Nephron progenitor cell (in vitro differentiated cells): ENCODE results near the gene NBEAL1.
"Not testable (repeated sequence)": the region's sequence is repeated elsewhere in the genome, so short reads cannot be mapped to it uniquely, and the experiment has no call there.

Source experiments
- DNase-seq: peaks from one replicate; pipeline ENCODE4 v3.0.0; 2021
- H3K27ac Mint-ChIP-seq: 2 replicates; pipeline ENCODE4 v1.8.0; 2021; ENCODE audit warnings: mild to moderate bottlenecking, moderate library complexity, mixed read lengths
- H3K27me3 Mint-ChIP-seq: 2 replicates; pipeline ENCODE4 v1.8.0; 2021; ENCODE audit warnings: mild to moderate bottlenecking, low read depth, mixed read lengths; ENCODE audit not compliant: poor library complexity
- H3K36me3 Mint-ChIP-seq: 2 replicates; pipeline ENCODE4 v1.8.0; 2021; ENCODE audit warnings: low read depth, mixed read lengths
- H3K4me1 Mint-ChIP-seq: 2 replicates; pipeline ENCODE4 v1.8.0; 2021; ENCODE audit warnings: mixed read lengths
- H3K4me3 Mint-ChIP-seq: 2 replicates; pipeline ENCODE4 v1.8.0; 2021; ENCODE audit warnings: mild to moderate bottlenecking, moderate library complexity, mixed read lengths
- H3K9me3 Mint-ChIP-seq: 2 replicates; pipeline ENCODE4 v1.8.0; 2021; ENCODE audit warnings: mild to moderate bottlenecking, moderate library complexity, mixed read lengths
- TF ChIP-seq, protein P1 (sequence below): fragments of 200-600 bp; sonication (generic); IDR thresholded peaks from 2 replicates; pipeline ENCODE4 v1.5.0; 2021; ENCODE audit warnings: antibody characterized with exemption

NBEAL1 gene

DNA sequence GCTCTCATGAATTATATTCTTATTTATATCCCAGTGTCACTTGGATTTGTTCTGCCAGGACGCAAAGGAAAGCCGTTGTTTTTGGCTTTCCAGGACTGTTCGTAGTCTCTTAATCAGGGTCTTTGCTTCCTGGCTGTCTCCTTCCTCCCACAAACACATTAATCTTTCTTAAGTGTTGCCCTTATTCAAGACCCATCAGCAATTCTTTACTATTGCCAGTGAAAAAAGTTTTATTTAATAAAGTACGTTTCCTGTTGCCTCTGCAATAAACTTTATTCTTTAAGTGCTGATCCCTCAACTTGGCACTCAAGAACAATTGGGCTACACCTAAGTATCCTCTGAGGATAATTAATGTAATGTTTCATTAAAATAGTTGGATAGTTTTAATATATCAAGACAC lies 155.8 kb downstream of the NBEAL1 start:
- no peak for DNase-seq
- peak overlapping the region; percentile 78 for H3K27ac Mint-ChIP-seq
- H3K9me3 Mint-ChIP-seq: no peaks in the 10 kb centered on the region
- TF ChIP-seq, protein P1, sequence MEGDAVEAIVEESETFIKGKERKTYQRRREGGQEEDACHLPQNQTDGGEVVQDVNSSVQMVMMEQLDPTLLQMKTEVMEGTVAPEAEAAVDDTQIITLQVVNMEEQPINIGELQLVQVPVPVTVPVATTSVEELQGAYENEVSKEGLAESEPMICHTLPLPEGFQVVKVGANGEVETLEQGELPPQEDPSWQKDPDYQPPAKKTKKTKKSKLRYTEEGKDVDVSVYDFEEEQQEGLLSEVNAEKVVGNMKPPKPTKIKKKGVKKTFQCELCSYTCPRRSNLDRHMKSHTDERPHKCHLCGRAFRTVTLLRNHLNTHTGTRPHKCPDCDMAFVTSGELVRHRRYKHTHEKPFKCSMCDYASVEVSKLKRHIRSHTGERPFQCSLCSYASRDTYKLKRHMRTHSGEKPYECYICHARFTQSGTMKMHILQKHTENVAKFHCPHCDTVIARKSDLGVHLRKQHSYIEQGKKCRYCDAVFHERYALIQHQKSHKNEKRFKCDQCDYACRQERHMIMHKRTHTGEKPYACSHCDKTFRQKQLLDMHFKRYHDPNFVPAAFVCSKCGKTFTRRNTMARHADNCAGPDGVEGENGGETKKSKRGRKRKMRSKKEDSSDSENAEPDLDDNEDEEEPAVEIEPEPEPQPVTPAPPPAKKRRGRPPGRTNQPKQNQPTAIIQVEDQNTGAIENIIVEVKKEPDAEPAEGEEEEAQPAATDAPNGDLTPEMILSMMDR: no peak
- H3K36me3 Mint-ChIP-seq: peaks cover 16% of the 10 kb centered on the region
- H3K4me3 Mint-ChIP-seq: no peak overlapping the region
- no peaks in the 10 kb centered on the region for H3K27me3 Mint-ChIP-seq
- no peaks in the 10 kb centered on the region for H3K4me1 Mint-ChIP-seq

DNA sequence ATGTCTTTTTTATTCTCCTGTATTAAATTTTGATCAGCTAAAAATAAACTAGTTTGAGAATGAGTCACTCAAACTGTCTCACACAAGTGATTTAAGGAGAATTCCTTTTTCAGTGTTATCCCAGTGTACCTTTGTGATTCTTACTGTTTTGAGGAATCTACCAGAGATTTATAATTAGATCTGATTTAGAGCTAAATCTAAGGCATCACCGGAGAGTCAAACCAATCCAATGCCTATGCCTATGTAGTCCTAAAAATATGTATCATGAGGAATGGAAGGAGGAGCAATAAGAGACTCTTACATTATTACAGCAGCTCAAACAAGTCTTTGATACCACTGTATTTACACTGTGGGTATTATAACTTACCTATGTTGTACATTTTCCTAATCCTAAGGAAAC lies 160.7 kb downstream of the NBEAL1 start:
- TF ChIP-seq, protein P1: no peak
- Mint-ChIP-seq H3K9me3 (no peaks in the 10 kb centered on the region), H3K4me1 (no peaks in the 10 kb centered on the region), H3K4me3 (no peak overlapping the region), H3K27me3 (no peaks in the 10 kb centered on the region), H3K36me3 (peaks cover 19% of the 10 kb centered on the region), H3K27ac (no peak overlapping the region)
- no peak for DNase-seq

DNA sequence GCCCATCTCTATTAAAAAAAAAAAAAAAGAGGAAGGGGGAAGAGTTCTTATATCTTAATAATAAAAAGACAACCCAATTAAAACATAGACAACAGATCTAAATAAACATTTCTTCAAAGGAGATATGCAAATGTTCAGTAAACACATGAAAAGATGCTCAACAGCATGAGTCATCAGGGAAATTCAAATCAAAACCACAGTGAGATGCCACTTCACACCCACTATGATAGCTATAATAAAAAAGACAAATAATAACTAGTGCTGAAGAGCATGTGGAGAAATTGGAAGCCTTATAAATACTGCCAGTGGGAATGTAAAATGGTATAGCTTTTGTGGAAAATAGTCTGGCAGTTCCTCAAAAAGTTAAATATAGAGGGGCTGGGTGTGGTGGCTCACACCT lies 162.7 kb downstream of the NBEAL1 start:
- DNase-seq: no peak
- Mint-ChIP-seq H3K4me3 (no peak overlapping the region), H3K9me3 (no peaks in the 10 kb centered on the region), H3K27ac (no peak overlapping the region), H3K36me3 (peaks cover 19% of the 10 kb centered on the region), H3K27me3 (no peaks in the 10 kb centered on the region), H3K4me1 (no peaks in the 10 kb centered on the region)
- TF ChIP-seq, protein P1: no peak

DNA sequence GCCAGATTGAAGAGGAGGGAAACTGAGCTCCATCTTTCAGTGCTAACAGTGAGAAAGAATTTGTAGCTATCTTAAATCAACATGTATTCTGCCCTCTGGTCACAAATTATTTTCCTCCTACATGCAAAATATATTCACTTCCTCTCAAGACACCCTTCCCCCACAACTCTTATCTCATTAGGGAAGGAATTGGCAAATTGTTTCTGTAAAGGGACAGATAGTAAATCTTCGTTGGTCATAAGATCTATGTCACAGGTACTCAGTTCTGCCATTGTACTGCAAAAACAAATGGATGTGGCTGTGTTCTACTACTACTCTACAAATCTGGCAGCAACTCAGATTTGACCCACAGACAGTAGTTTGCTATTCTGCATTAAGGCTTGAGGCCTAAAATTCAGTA lies 171.2 kb downstream of the NBEAL1 start:
- TF ChIP-seq, protein P1: no peak
- DNase-seq: no peak
- Mint-ChIP-seq H3K27ac (no peak overlapping the region), H3K36me3 (peaks cover 29% of the 10 kb centered on the region), H3K4me3 (no peak overlapping the region), H3K27me3 (no peaks in the 10 kb centered on the region), H3K4me1 (no peaks in the 10 kb centered on the region), H3K9me3 (no peaks in the 10 kb centered on the region)

DNA sequence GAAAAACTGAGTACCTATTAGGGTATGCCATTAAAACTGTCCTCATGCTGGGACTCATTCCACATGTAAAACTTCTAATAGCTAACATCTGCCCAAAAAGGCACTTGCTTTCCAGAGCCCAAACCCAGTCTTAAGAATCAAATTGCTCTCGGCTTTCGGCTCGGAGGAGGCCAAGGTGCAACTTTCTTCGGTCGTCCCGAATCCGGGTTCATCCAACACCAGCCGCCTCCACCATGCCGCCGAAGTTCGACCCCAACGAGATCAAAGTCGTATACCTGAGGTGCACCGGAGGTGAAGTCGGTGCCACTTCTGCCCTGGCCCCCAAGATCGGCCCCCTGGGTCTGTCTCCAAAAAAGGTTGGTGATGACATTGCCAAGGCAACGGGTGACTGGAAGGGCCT lies 175.9 kb downstream of the NBEAL1 start:
- H3K4me1 Mint-ChIP-seq, H3K27me3 Mint-ChIP-seq, H3K9me3 Mint-ChIP-seq, H3K27ac Mint-ChIP-seq, DNase-seq, H3K4me3 Mint-ChIP-seq: not testable (repeated sequence)
- H3K36me3 Mint-ChIP-seq: peaks cover 40% of the 10 kb centered on the region

DNA sequence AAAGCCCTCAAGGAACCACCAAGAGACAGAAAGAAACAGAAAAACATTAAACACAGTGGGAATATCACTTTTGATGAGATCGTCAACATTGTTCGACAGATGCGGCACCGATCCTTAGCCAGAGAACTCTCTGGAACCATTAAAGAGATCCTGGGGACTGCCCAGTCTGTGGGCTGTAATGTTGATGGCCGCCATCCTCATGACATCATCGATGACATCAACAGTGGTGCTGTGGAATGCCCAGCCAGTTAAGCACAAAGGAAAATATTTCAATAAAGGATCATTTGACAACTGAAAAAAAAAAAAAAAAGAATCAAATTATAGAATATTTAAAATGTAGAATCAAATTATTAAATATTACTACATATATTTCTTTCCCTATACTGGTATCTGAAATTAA lies 176.4 kb downstream of the NBEAL1 start:
- not testable (repeated sequence) for H3K27ac Mint-ChIP-seq, H3K4me1 Mint-ChIP-seq, H3K9me3 Mint-ChIP-seq, DNase-seq, H3K4me3 Mint-ChIP-seq, H3K27me3 Mint-ChIP-seq
- peaks cover 35% of the 10 kb centered on the region for H3K36me3 Mint-ChIP-seq

DNA sequence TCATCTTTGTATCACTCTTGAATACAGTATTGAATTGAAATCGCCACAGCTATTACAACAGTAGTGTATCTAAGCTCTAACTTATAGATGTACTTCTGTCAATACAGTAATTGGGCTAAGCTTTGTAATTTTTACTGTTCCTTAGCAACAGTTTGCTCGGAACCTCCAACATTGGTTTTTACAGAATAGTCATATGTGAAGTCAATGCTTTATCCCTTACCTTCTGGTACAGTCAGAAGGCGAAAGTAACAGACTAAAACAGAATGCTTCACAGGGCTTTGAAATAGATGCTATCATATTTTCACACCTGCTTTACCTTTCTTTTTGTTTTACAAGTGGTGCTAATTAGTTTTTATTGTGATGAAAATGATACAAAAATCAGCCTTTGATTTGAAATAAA lies 177.3 kb downstream of the NBEAL1 start:
- peaks cover 4% of the 10 kb centered on the region for H3K4me1 Mint-ChIP-seq
- DNase-seq: no peak
- H3K27me3 Mint-ChIP-seq: no peaks in the 10 kb centered on the region
- peaks cover 33% of the 10 kb centered on the region for H3K36me3 Mint-ChIP-seq
- no peaks in the 10 kb centered on the region for H3K9me3 Mint-ChIP-seq
- H3K4me3 Mint-ChIP-seq: no peak overlapping the region
- TF ChIP-seq, protein P1: no peak
- H3K27ac Mint-ChIP-seq: no peak overlapping the region
